ENCODE data around the gene GPR173.

GPR173 gene

GRCh38 chrX:53048169-53049126 lies at the start of gene GPR173:
Gene GPR173, plus strand, starts transcription at chrX:53048789. Its CDS starts 27,833 bp downstream, at chrX:53076622.
- DNase-seq: peak; percentile 67

- no peak for DNase-seq
These were observed 48.0 kb upstream of the GPR173 start for GRCh38 chrX:53000447-53001135.

- no peak for DNase-seq
These were observed 46.6 kb upstream of the GPR173 start for GRCh38 chrX:53001958-53002357.

DNA sequence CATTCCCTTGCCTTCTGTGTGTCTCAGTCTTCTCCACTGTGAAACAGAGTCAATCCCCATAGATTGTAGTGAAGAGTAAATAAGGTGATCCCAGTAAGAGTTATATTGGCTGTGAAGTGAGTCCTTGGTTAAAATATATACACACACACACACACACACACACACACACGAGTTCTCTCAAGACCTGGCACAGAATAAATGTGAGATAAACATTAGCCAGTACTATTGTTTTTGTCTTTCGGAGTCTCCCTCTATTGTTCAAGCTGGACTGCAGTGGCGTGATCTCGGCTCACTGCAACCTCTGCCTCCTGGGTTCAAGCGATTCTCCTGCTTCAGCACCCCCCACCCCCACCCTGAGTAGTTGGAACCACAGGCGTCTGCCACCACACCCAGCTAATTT lies 45.5 kb upstream of the GPR173 start:
- DNase-seq: no peak

GRCh38 chrX:53004038-53004437 lies 44.6 kb upstream of the GPR173 start:
- DNase-seq: no peak

DNA sequence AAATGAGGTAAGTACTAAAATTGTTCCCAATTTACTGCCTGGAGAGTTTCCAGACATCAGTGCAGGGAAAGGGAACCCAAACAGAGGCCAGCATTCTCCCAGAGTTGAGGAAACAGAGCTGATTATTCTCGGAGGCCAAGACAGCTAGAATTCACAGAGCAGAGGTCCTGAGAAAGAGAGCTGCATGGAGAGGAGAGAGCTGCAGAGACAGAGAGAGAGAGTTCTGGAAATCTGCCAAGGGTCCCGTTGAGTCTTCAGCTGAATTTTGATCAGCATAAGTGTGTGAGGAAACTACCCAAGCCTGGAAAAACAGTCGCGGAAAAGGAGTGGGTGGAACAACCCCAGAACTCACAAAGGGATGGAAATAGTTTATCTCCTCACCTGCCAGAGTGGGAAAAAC lies 43.8 kb upstream of the GPR173 start:
- DNase-seq: no peak

DNA sequence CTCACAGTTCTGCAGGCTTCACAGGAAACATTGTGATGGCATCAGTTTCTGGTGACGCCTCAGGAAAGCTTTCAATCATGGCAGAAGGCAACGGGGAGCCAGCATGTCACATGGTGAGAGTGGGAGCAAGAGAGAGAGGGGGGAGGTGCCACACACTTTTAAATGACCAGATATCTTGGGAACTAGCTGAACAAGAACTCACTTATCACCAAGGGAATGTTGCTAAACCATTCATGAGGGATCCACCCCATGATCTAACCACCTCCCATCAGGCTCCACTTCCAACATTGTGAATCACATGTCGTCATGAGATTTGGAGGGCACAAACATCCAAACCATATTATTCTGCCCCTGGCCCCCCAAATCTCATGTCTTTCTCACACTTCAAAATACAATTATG lies 43.3 kb upstream of the GPR173 start:
- DNase-seq: no peak

DNA sequence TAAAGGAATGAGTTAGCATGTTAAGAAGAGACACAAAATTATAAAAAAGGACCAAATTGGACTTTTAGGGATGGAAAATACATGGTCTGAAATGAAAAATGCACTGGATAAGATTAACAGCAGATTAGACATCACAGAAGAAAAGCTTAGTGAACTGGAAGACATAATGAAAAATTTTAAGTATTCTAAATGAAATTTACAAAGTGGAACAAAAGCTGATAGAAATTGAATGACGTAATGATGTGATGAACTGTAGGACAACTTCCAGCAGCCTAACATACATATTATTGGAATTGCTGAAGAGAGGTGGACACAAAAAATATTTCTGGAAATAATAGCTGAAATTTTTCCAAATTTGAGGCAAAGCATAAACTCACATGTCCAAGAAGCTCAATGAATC lies 39.6 kb upstream of the GPR173 start:
- no peak for DNase-seq

DNA sequence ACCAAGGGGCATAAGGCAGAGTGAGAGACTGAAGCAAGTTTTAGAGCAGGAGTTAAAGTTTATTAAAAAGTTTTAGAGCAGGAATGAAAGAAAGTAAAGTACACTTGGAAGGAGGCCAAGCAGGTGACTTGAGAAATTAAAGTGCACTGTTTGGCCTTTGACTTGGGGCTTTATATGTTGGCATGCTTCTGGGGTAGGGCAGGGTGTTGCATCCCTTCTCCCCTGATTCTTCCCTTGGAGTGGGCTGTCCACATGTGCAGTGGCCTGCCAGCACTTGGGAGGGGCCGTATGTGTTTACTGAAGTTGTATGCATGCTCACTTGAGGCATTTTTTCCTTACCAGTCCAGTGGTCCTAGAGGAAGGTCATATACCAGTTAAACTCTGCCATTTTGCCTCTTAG lies 35.3 kb upstream of the GPR173 start:
- no peak for DNase-seq

DNA sequence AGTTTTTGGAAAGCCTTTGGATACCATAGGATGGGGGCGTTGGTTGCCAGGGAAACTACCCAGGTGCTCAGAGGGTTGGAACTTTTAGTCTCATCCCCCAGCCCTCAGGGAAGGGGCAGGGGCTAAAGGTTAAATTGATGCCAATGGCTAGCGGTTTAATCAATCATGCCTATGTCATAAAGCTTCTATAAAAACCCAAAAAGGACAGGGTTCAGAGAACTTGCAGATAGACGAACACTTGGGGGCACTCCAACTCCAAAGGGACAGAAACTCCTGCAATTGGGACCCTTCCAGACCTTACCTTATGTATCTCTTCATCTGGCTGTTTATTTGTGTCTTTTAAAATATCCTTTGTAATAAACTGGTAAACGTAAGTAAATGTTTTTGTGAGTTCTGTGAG lies 30.0 kb upstream of the GPR173 start:
- DNase-seq: peak; percentile 1

DNA sequence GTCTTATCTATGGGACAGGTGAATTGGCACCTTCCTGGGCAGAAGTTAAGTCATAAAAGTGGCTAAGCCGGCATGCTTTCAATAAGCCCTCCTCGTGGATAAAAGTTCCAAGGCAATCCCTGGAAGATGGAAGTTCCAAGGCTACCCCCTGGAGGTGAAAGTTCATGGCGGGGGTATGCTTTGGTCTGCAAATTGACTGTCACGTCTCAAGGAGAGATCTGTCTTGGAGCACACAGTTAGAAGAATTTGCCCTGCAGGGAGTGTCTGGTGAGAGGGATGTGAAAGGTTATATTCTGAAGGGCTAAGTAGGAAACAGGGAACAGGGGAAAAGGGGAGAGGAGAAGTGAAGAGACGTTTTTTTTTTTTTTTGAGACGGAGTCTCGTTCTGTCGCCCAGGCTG lies 26.2 kb upstream of the GPR173 start:
- no peak for DNase-seq

- DNase-seq: no peak
These were observed 19.9 kb upstream of the GPR173 start for GRCh38 chrX:53028678-53029077.

DNA sequence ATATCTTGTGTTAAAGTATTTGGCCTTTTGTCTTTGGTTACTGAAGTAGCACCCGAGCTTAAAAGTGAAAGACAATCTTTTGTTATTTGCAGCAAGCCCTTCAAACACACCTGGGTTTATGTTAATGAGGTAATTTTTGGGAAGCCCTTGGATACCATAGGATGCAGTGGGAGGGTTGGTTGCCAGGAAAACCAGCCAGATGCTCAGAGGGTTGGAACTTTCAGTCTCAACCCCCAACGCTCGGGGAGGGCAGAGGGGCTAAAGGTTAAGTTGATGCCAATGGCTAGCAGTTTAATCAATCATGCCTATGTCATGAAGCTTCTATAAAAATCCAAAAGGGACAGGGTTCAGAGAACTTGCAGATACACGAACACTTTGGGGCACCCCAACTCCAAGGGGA lies 17.2 kb upstream of the GPR173 start:
- DNase-seq: no peak

- no peak for DNase-seq
These were observed 12.4 kb upstream of the GPR173 start for GRCh38 chrX:53036149-53036548.

DNA sequence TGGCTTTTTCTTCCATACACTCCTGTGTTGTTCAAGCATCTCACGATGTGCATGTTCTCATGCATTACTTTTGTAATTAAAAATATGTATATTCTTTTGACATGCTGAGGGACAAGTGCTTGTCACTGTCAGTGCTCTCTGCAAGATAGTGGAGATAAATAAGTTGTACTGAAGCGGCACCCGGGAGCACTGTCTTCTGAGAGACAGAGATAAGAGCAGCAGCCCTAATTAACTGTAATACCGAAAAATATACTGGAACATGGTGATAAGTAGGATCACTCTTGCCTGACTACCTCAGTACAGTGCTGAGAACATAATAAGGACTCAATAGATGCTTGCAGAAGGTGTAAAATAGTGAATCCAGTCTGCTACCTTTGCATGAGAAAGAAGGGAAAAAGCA lies 9.4 kb upstream of the GPR173 start:
- DNase-seq: no peak

GRCh38 chrX:53044995-53045394 lies 3.6 kb upstream of the GPR173 start:
- DNase-seq: no peak

DNA sequence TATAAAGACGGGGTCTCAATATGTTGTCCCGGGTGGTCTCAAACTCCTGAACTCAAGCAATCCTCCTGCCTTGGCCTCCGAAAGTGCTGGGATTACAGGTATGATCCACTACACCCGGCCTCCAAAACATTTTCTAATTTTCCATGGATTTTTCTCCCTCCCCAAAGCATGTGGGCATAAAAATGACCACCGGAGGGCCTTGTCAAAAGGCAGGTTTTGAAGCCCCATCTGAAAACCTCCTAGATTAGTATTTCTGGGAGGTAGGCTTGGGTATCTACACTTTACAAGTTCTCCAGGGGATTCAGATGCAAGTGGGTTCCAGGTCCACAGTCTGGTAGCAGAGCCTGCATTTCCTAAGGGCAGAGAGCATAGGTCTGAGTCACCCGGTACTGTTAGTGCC lies 1.4 kb upstream of the GPR173 start:
- peak; percentile 16 for DNase-seq

DNA sequence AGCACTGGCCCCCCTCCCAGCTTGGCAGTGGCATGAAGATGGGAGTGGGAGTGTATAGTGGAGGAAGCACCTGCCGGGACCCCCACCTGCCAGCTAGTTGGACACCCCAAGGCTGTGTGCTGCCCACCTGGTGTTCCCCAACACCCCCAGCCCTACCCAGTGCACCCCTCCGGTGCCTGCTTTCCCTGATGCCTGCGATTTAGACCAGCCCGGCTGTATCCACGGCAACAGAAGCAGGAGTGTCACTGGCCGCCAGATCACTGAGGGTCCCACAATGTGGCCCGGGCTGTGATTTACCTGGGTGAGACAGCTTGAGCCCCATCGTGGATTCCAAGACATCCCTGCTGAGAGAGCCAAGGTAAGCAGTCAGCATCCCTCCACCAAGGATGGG lies 533 bp downstream of the GPR173 start:
- no peak for DNase-seq

DNA sequence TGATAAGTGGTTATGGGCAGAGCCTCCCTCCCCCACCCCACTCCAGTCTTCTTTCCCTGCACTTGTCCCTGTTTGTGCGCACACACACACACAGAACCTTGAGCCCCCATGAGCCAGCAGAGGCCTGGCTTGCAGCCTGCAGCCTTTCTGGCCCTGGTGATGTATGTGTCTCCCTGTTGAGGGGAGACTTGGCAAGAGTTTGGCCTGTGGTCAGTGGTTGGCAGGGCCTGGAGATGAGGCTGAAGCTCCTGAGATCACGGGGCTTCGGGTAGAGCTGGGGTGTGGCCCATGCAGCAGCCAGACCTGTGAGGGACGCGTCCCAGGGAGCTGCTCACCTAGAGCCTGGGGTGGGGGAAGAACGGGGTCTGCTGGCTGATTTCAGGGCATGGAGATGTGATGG lies 2.3 kb downstream of the GPR173 start:
- no peak for DNase-seq

- no peak for DNase-seq
These were observed 6.8 kb downstream of the GPR173 start for GRCh38 chrX:53055244-53055849.

DNA sequence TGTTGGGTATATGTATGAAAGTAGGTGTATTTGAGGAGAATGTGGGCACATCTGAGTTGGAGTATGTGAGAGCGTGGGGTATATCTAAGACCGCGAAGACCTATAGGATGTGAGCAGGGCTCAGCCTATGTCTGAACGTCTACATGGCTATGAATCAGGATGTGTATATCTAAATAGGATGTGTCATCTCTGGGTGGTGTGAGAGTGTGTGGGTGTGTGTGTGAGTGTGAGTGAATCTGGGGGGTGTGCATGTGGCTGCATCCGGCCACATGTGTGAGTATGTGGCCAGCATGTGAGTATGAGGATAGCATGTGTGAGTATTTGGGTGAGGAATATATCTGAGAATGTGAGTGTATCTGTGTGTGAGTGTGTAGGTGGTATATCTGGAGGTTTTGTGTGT lies 7.7 kb downstream of the GPR173 start:
- no peak for DNase-seq

GRCh38 chrX:53065104-53065503 lies 16.5 kb downstream of the GPR173 start:
- DNase-seq: no peak

- no peak for DNase-seq
These were observed 22.5 kb downstream of the GPR173 start for GRCh38 chrX:53071064-53071463.

All from EL (cell line).